ENCODE results near the gene EXOC2.

The EXOC2 gene

DNA sequence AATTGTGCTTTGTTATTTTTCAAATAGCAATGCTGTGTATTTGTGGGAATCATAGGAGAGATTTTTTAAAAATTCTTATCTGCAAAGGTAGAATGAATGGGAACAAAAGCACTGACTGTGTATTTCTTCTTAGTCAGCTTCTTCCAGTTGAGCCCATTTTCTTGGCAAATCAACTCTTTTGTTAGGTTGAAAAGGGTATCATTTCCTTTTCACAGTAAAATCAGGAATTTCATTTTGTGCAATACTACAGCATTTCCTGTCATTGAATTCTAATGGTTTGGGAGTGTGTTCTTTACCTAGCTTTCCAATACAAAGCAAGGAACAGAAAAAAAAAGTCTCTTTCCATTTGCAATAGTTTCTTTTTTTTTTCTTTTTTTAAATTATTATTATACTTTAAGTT is 19.0 kb upstream of the EXOC2 start:
- TF ChIP-seq TEAD4 (IDR thresholded peaks at IDR 0.05): no peak
- no peak for TF ChIP-seq CEBPB (IDR thresholded peaks at IDR 0.05)
- TF ChIP-seq, protein P1, sequence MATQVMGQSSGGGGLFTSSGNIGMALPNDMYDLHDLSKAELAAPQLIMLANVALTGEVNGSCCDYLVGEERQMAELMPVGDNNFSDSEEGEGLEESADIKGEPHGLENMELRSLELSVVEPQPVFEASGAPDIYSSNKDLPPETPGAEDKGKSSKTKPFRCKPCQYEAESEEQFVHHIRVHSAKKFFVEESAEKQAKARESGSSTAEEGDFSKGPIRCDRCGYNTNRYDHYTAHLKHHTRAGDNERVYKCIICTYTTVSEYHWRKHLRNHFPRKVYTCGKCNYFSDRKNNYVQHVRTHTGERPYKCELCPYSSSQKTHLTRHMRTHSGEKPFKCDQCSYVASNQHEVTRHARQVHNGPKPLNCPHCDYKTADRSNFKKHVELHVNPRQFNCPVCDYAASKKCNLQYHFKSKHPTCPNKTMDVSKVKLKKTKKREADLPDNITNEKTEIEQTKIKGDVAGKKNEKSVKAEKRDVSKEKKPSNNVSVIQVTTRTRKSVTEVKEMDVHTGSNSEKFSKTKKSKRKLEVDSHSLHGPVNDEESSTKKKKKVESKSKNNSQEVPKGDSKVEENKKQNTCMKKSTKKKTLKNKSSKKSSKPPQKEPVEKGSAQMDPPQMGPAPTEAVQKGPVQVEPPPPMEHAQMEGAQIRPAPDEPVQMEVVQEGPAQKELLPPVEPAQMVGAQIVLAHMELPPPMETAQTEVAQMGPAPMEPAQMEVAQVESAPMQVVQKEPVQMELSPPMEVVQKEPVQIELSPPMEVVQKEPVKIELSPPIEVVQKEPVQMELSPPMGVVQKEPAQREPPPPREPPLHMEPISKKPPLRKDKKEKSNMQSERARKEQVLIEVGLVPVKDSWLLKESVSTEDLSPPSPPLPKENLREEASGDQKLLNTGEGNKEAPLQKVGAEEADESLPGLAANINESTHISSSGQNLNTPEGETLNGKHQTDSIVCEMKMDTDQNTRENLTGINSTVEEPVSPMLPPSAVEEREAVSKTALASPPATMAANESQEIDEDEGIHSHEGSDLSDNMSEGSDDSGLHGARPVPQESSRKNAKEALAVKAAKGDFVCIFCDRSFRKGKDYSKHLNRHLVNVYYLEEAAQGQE (IDR thresholded peaks at IDR 0.05; ENCODE audit: low read depth): no peak
- no peak for TF ChIP-seq MAX (IDR thresholded peaks at IDR 0.05)
- TF ChIP-seq NFIC (IDR thresholded peaks at IDR 0.05): no peak
- no peak for TF ChIP-seq YY1 (IDR thresholded peaks at IDR 0.05; ENCODE audit: low read depth)
- no peak for TF ChIP-seq RAD21 (IDR thresholded peaks at IDR 0.05; ENCODE audit: low read depth)
- TF ChIP-seq EGR1 (IDR thresholded peaks at IDR 0.05): no peak
- TF ChIP-seq ZBTB7A (IDR thresholded peaks at IDR 0.05; ENCODE audit: low read depth): no peak
- no peak for TF ChIP-seq USF1 (IDR thresholded peaks at IDR 0.05)
- no peak for TF ChIP-seq EP300 (IDR thresholded peaks at IDR 0.05; ENCODE audit: borderline replicate concordance)
- TF ChIP-seq CREB1 (IDR thresholded peaks at IDR 0.05; ENCODE audit: low read depth): no peak
- TF ChIP-seq TCF12 (IDR thresholded peaks at IDR 0.05; ENCODE audit: low read depth): no peak

- TF ChIP-seq CREB1 (IDR thresholded peaks at IDR 0.05; ENCODE audit: low read depth) (no peak), EGR1 (IDR thresholded peaks at IDR 0.05) (no peak), TEAD4 (IDR thresholded peaks at IDR 0.05) (no peak), CEBPB (IDR thresholded peaks at IDR 0.05) (no peak), YY1 (IDR thresholded peaks at IDR 0.05; ENCODE audit: low read depth) (no peak), USF1 (IDR thresholded peaks at IDR 0.05) (no peak), TAF1 (IDR thresholded peaks at IDR 0.05; ENCODE audit: low read depth) (no peak), FOXM1 (IDR thresholded peaks at IDR 0.05; ENCODE audit: borderline replicate concordance, low read depth) (no peak)
Observed at GRCh38 chr6:710601-711571, 17.9 kb upstream of the EXOC2 start.

DNA sequence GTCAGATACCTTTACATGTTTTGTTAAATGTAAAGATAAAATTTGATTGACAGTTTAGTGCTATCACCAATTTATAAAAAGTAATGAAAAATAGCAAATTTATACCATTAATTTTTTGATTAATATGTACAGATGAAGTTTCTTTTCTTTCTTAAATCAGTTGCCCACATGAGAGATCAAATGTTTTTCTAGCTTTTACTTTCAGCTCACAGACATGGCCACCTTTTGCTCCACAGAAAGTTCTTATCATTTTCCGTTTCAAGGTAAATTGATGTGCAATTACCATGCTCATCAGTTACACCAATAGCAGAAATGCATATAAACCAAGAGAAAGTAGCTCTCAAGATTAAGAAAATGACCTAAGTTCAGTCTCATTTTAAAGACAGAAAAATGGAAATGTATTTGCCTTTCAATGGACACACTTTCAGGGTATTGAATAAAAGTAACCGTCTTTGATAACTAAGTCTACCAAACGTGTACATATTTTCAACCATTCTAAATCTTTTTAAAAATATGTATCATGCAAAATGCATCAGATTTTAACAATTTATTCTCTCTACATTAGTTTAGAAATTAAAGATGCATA is 16.6 kb upstream of the EXOC2 start:
- TF ChIP-seq CREB1 (IDR thresholded peaks at IDR 0.05; ENCODE audit: low read depth) (no peak), NFIC (IDR thresholded peaks at IDR 0.05) (no peak), CEBPB (IDR thresholded peaks at IDR 0.05) (no peak), TEAD4 (IDR thresholded peaks at IDR 0.05) (no peak), TCF12 (IDR thresholded peaks at IDR 0.05; ENCODE audit: low read depth) (no peak), RAD21 (IDR thresholded peaks at IDR 0.05; ENCODE audit: low read depth) (no peak), YY1 (IDR thresholded peaks at IDR 0.05; ENCODE audit: low read depth) (no peak), MAX (IDR thresholded peaks at IDR 0.05) (no peak), TAF1 (IDR thresholded peaks at IDR 0.05; ENCODE audit: low read depth) (no peak), EP300 (IDR thresholded peaks at IDR 0.05; ENCODE audit: borderline replicate concordance) (no peak), FOXM1 (IDR thresholded peaks at IDR 0.05; ENCODE audit: borderline replicate concordance, low read depth) (no peak), ZBTB7A (IDR thresholded peaks at IDR 0.05; ENCODE audit: low read depth) (no peak), EGR1 (IDR thresholded peaks at IDR 0.05) (no peak)
- TF ChIP-seq, protein P1 (IDR thresholded peaks at IDR 0.05; ENCODE audit: low read depth): no peak

DNA sequence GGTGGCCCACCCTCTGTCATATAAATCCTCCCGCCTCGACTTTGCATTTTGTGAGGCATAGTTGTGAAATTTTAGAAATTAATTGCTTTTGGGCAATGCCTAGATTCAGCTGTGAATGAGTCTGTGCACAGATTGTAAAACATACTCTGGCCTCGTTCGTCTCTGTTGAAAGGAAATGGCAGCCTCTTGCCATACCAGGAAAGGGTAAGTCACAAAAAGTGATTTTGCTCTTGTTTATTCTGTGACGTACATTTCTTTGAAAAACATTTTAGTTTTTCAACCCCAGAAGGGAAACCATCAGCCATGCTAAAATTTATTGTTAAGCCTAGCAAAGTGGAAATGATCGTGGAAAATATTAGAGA is 15.3 kb upstream of the EXOC2 start:
- no peak for TF ChIP-seq ZBTB7A (IDR thresholded peaks at IDR 0.05; ENCODE audit: low read depth)

GRCh38 chr6:707576-708236 is 14.8 kb upstream of the EXOC2 start:
- TF ChIP-seq TAF1 (IDR thresholded peaks at IDR 0.05; ENCODE audit: low read depth): no peak
- TF ChIP-seq CEBPB (IDR thresholded peaks at IDR 0.05): no peak
- TF ChIP-seq MAX (IDR thresholded peaks at IDR 0.05): no peak
- no peak for TF ChIP-seq RAD21 (IDR thresholded peaks at IDR 0.05; ENCODE audit: low read depth)
- no peak for TF ChIP-seq YY1 (IDR thresholded peaks at IDR 0.05; ENCODE audit: low read depth)
- no peak for TF ChIP-seq CREB1 (IDR thresholded peaks at IDR 0.05; ENCODE audit: low read depth)
- no peak for TF ChIP-seq EGR1 (IDR thresholded peaks at IDR 0.05)
- TF ChIP-seq FOXM1 (IDR thresholded peaks at IDR 0.05; ENCODE audit: borderline replicate concordance, low read depth): no peak
- no peak for TF ChIP-seq EP300 (IDR thresholded peaks at IDR 0.05; ENCODE audit: borderline replicate concordance)
- no peak for TF ChIP-seq TCF12 (IDR thresholded peaks at IDR 0.05; ENCODE audit: low read depth)
- TF ChIP-seq ZBTB7A (IDR thresholded peaks at IDR 0.05; ENCODE audit: low read depth): no peak
- TF ChIP-seq USF1 (IDR thresholded peaks at IDR 0.05): no peak
- TF ChIP-seq, protein P1 (IDR thresholded peaks at IDR 0.05; ENCODE audit: low read depth): no peak
- no peak for TF ChIP-seq TEAD4 (IDR thresholded peaks at IDR 0.05)
- TF ChIP-seq NFIC (IDR thresholded peaks at IDR 0.05): no peak
